Measurements from ENCODE around the gene ABCA12.

ABCA12 gene

DNA sequence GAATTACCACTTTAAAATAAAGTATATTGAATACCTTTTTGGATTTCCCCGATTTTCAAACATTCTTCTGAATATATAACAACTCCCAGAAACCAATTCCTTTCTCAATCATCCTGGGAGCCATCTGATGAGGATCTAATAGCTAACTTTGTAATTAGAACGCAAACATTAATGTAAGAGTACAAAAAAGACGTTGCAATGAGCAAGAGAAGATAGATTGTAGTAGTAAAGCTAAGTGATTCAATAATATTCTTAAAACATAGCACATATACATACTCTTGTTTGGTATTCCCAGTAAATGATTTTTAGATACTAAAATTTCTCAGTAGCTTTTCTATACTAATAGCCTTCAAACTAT, 1.1 kb downstream of the ABCA12 start:
- no peak for FAIRE-seq
- no peak for DNase-seq (ENCODE audit: low spot score)

DNA sequence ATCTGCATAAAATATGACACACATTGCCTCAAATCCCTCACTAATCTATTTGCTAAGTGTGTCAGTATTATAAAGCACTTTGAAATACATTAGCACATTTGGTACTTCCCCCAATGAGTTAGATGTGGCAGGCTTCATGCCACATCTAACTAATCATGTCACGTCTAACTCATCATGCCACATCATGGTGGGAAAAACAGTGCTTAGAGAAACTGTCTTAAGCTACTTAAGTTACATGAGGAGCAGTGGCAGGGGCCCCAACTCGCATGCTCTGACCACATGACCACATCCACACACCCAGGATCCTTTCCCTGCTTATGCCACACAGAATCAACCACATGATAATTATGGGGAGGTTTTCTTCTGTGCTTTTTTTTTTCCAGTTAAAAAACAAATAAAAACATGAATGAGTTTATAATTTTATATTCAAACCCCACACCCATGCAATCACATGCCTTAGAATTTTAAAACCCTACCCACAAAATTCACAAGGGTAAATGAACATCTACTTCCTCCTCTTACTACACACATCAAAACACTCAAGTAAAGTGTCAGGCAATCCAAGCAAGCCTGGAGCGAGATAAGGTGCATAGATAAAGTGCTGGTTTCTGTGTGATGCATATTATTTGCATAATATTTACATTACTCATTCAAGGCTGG, 1.6 kb downstream of the ABCA12 start:
- peak; percentile 17 for FAIRE-seq
- DNase-seq (ENCODE audit: low spot score): no peak

DNA sequence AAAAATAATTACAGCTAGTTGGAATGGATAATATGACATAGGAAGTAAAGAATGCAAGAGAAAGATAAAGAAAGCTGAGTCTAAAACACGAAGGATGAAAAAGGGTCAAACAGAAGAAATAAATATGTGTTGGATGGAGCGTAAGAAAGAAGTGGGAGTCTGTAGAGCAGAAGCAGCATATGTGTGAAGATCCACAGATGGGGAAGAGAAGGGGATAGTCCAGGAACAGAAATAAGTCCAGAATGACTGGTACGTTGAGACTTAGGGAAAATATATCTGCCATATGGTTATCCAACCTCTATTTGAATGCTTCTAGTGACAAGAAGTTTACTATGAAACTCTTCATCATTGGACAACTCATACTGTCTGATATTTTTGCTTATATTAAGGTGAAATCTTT, 18.0 kb downstream of the ABCA12 start:
- DNase-seq (ENCODE audit: low spot score) (no peak), FAIRE-seq (no peak)

DNA sequence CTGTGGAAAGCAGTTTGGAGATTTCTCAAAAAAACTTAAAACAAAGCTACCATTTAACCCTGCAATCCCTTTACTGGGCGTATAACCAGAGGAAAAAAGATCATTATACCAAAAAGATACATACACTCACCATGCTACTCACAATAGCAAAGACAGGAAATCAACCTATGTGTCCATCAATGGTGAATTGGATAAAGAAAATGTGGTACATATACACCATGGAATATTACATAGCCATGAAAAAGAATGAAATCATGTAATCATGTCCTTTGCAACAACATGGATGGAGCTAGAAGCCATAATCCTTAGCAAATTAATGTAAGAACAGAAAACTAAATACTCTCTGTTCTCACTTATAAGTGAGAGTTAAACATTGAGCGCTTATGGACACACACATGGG, 18.6 kb downstream of the ABCA12 start:
- DNase-seq (ENCODE audit: low spot score) (no peak), FAIRE-seq (no peak)

DNA sequence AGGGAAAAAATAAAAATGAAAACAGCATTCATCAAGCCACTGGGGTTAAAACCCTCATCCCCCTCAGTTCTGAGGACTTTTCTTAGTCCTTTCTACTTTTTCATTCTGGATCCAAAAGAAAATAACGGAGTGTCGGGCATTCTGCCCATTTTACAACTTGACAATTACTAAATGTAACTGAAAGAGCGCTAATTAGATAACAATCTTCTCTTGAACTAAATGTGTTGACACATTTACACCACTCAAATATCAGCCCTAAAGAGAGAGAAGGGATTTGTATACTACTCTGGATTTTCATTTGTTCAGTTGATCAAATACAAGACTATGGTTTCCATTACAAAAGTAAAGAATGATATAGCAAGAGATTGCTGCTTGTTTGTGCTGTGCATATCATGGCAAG, 27.5 kb downstream of the ABCA12 start:
- FAIRE-seq: no peak

DNA sequence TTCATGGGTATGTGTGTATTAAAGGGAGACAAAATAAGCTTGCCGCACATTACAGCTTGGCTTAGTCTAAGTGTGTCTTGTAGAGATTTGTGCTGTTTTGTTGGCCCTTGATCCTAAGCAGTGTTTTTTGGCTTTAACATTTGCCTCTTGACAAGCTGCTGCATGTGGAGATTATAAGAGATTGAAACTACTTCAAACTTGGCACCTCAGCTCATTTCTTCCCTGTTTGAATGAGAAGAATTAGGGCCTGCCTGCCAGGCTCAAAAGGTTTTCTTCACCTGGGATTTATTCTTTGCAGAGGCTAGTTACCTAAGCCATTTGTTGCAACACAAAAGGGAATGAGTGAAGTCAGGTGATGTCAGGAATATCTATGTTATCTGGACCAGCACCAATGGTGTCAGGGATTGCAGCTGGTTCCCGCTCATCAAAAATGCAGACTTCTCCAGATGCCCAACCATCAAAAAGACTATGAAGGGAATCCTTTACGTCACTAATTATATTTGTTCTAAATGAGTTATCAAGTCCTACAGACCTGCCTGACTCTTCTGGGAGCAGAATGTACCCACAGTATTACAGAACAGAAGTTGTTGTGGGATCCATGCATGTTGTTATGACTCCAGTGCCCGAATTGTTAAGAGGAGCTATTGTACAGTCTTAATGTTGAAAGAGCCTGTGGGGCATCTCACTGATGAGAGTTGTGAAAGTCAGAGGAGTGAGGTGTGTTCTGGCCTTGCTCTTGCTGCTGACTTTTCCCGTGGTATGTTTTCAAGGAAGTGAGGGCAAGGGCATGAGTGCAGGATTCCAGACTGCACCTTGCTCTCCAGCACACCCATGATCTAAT, 31.0 kb downstream of the ABCA12 start:
- FAIRE-seq: no peak

More for the DNA sequence above, 27.5 kb downstream of the ABCA12 start:
- no peak for DNase-seq (ENCODE audit: low spot score)

DNA sequence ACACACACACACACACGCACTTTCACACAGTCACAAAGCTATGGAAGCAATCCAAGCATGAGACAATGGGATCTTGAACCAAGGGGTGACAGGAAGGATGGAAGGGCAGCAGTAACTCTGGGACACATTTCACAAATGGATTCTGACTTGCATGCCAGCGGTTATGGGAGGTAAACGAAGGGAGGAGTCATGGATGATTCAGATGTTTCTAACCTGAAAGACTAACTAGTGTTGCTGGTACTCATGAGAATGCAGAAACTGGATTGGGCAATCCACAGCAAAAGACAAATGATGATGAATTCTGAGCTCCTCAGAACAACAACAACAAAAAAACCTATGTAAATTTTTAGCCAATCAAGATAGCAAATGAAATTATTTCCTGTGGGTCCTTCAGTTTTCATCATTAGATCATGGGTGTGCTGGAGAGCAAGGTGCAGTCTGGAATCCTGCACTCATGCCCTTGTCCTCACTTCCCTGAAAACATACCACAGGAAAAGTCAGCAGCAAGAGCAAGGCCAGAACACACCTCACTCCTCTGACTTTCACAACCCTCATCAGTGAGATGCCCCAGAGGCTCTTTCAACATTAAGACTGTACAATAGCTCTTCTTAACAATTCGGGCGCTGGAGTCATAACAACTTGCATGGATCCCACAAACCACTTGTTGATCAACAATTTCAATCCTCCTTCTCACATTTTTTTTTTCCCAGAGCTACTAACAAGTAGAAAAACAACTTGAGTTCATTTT, 32.6 kb downstream of the ABCA12 start:
- FAIRE-seq (peak; percentile 32), DNase-seq (ENCODE audit: low spot score) (peak; percentile 18)

More for the DNA sequence above, 31.0 kb downstream of the ABCA12 start:
- DNase-seq (ENCODE audit: low spot score): no peak

DNA sequence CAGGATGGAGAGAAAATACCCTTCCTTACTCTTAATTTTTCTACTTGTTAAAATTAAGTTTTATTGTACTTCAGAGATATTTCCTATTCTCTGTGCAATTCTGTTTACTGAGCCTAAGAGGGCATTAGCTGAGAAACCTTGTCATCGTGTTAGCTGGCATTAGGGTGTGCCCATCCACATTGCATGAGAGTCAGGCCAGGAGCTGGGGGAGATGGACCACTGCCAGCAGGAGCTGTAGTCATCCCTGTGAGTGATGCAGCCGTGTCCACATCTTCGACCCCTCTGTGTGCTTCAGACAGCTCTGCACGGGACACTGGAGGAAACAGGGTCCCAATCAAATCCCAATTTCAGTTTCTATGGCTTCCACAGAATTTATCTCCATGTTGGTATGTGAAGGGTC, 34.2 kb downstream of the ABCA12 start:
- DNase-seq (ENCODE audit: low spot score) (no peak), FAIRE-seq (no peak)

DNA sequence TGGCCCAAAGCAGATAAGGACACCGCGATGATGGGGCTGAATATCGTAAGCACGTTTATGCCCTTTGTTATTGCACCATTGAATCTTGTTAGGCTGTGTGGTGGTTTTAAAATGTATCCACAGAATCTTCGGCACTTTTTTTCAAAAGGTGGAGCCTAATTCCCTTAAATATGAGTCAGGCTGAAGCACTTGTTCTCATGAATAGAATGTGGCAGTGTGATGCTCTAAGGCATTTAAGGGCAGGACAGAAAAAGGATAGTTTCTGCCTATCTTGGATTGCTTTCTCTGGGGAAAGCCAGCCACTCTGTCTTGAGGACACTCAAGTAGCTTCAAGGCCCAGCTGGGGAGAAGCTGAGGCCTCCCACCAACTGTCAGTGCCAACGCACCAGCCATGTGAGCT, 39.6 kb downstream of the ABCA12 start:
- no peak for FAIRE-seq
- no peak for DNase-seq (ENCODE audit: low spot score)

DNA sequence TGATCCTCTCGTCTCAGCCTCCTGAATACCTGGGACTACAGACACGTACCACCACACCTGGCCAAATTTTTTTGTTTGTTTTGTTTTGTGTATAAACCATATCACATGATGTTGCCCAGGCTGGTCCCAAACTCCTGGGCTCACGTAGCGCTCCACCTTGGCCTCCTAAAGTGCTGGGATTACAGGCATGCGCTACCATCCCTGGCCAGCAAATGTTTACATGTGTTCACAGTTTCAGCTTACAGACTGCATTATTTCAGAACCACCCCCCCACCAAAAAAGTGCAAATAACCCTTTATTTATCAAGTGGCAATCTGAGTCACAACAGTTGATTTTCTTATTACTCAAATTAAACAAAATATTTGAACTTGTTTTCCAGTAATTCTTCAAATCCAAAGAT, 54.3 kb downstream of the ABCA12 start:
- FAIRE-seq: no peak
- DNase-seq (ENCODE audit: low spot score): no peak

DNA sequence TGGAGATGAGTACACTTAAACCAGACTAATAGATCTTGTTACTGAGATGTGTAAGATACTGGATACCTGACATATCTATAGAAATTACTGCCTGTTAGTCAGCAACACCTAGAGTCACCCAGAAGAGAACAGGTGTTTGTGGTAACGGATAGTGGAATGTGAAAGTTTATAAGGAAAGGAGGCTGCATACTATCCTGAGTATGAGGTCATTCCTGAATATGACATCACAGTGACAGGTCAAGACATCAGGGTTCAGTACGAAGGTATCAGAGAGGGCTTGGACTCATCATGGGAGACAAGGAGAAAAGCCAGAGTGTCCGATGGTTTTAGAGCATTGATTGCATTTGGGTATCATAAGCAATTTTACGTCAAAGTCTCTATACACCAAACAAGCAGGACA, 55.3 kb downstream of the ABCA12 start:
- FAIRE-seq: no peak
- no peak for DNase-seq (ENCODE audit: low spot score)

DNA sequence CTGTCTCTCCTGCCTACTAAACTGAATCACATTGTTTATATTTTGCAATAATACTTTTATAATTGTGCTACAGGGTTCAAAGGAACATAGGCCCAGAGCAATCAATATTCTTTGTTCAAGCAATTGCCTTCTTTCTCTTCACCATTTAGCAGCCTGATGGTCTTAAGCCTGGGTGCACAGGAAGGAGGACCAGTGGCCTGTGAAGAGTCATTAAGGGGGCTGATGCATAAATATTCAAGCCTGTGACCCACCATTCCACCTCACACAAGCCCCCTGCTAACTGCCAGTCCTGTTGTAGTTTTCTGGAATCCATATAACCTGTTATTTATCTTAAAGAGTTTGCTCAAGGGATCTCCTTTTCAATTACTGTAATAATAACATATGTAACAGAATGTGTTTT, 56.0 kb downstream of the ABCA12 start:
- DNase-seq (ENCODE audit: low spot score) (no peak), FAIRE-seq (no peak)

DNA sequence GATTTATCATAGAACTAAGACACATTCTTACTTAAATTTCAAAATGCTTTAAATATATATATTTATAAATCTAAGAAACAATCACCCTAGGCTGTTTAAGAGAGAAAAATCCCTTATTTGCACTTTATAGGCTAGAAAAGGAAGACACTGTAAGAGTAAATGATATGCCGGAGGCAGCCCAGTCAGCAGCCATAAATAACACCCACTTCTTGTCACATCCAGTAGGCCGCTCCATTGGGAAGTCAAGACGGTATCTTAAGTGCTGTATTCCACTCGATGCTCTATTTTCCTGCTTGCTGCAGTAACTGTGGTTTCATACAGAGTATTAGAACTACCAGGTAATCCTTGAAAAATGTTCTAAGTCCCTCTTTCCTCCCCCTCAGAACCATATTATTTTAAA, 57.9 kb downstream of the ABCA12 start:
- no peak for FAIRE-seq
- DNase-seq (ENCODE audit: low spot score): no peak

DNA sequence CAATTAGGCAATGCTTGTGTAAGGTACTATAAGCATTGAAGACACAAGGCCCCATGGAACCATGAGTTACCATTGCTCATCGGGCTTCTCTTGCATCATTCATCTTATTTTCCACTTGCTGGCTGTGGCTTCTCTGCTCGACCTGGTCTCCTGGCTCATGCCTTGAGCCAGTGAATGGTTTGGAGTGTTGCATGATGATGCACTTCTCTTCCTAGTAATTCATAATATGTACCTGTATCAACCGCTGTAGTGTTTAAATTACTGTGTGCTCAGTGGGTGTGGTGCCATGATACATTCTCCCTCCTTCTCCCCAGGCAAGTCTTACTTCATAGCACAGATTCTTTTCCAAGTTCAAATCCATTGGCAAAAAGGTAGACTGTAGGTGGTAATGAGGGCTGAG, 66.8 kb downstream of the ABCA12 start:
- no peak for DNase-seq (ENCODE audit: low spot score)
- FAIRE-seq: no peak

DNA sequence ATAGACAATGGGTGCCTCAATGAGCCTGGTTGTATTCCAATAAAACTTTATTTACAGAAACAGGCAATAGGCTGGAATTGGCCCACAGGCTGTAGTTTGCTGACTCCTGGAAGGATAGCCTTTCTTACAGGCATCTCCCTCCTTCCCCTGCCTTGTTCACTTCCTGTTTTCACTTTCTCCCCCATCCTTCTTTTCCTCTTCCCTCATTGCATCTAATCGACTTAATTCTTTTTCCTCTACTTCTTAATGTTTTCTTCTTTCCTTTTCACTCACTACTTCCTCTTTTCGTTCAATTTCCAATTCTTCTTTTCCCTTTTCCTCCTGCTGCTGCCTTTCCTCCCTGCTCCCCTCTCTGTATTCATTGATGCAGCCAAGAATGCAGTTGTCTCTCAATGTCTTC, 70.0 kb downstream of the ABCA12 start:
- no peak for DNase-seq (ENCODE audit: low spot score)
- FAIRE-seq: no peak

DNA sequence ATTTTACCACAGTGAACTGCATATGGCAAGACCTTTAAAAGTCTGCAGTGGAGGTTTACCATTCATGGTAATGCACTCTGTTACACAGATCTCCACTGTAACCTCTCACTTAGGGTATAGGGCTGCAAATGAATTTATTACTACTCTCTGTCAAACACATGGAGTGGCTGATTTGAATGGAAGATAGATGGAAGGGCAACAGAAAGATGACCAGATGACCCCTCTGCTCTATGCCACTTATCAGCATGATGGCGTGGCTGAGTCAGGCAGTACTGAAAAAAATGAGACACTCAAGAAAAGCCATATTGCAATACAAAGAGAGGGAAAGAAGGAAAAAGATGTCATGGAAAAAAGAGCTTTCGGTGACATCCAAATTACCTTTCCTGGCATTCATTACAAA, 72.3 kb downstream of the ABCA12 start:
- FAIRE-seq (no peak), DNase-seq (ENCODE audit: low spot score) (no peak)

DNA sequence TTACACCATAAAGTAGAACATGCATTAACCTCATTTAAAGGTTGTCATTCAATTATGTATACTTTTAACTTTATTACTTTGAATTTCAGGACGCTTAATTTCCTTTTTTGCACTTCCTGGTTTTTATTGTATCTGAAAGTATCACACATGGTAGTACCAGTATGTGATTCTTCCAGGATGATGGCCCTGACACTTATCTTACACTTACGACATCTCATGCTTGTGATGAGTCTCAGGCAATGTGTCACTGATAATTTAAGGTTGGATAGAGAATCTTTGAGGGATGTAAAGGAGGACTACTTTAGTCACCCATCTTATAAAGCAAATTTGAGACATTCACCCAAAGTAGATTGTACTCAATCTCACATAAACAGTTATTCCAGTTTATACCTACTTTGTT, 74.9 kb downstream of the ABCA12 start:
- DNase-seq (ENCODE audit: low spot score) (no peak), FAIRE-seq (no peak)

DNA sequence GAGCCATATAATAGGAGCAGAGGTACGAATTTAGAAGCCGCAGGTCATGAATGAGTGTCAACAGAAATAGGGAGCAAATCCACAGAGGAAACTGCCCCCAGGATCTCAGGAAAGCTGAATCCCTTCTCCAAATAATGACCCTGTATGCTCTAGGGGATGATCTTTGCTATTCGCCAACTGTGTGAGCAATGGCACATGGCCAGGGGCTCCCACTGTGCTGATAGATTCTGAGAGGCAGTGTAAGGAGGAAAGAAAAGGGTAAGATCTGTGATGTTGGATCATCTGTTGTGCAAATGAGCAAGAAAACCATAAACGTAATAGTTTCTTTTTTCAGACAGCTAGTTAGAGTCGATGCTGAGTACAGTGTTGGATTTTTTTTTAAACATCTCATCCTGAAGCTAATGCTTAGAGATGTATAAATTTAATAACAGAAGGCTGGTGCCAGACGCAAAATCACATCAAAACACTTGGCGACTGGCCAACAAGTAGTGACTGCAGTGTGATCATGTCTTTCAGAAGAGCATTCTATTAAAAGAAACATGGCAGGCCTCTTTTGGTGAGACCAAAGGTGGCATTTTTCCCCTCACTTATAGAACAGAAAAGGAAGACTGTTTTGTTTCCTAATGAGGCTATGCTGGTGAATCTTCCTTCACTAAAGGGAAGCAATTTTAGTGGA, 77.4 kb downstream of the ABCA12 start:
- FAIRE-seq: no peak
- no peak for DNase-seq (ENCODE audit: low spot score)

DNA sequence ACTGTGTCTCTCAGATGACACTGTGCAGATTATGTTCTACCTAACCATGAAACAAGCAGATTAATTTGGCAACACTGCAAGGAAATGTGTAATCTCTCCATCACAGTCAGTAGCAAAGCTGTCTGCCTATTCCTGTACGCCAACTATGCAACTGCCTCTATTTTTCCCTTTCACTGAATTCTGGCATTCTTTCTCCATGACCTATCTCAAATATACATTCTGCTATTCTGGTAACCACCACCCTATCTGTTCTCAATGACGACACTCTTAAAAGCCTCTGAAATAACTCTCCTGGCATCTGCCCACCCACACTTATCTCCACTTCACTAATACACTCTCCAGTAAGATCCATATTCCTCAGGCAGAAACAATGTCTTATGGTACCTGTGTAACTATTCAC, 78.7 kb downstream of the ABCA12 start:
- FAIRE-seq (no peak), DNase-seq (ENCODE audit: low spot score) (no peak)

DNA sequence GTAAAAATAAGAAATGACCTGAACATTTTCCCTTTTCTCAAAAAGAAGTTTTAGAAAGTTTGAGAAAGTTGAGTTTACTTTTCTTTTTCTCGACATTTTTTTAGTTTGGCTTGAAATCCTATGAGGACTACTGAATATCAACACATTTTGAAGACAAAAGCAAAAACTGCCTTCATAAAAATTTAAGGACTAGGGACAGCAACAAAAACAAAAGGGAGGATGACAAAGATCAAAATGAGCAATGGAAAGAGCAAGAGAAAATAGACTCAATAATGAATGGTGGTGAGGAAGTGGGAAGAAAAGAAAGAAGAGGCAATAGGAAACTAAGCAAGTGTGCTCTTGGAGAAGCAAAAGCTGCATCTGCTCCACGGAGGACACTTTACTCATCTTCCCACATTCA, 82.5 kb downstream of the ABCA12 start:
- no peak for FAIRE-seq

DNA sequence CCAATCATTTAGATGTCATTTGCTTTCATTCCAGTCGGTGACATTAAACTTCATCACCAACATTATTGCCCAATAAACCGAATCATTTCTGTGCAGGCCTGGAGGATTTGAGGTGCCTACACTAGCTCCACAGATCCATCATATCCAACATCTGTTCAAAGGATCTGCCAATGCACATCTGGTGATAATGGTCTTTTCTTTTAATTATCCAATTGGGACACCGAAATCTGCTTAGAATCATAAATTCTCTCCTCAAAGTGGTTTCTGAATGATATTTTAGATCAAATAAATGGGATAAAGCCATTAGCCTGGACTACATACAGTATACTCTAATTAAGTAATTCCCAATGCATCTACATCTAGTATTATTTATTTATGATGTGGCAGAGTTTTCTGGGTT, 85.6 kb downstream of the ABCA12 start:
- DNase-seq (ENCODE audit: low spot score): no peak
- FAIRE-seq: no peak

More for the DNA sequence above, 82.5 kb downstream of the ABCA12 start:
- no peak for DNase-seq (ENCODE audit: low spot score)

DNA sequence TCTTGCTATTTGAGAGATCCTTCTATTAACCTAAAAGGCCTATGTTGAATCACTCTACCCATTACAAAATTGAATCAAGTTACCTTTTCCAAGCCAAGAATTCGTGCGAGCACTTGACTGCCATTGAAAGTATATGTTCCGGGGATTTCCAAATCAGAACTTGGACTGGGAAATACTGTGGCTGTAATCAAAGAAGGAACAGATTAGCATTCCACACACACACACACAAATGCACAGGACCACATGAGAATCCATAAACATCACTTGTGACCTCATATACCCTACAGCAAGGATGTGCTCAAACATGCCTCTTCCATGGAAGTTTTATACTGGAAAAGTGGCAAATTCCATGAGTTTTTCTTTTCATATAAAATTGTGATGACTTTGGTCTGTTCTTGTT, 86.0 kb downstream of the ABCA12 start:
- FAIRE-seq (no peak), DNase-seq (ENCODE audit: low spot score) (no peak)
